GM21786 (cell line): Measurements from ENCODE around the gene EWSR1.
"Not testable (repeated sequence)": the region's sequence is repeated elsewhere in the genome, so short reads cannot be mapped to it uniquely, and the experiment has no call there.

Experiments used
- ATAC-seq: cut with Tn5 transposase; IDR thresholded peaks from one replicate; pipeline ENCODE4 v1.9.1; 2021; ENCODE audit not compliant: unreplicated experiment

EWSR1 gene

GRCh38 chr22:29334696-29335344 is 66.8 kb downstream of the EWSR1 start:
- no peak for ATAC-seq

- no peak for ATAC-seq
Measured at GRCh38 chr22:29335656-29336055, 67.6 kb downstream of the EWSR1 start.

GRCh38 chr22:29336751-29337490 is 68.9 kb downstream of the EWSR1 start:
- ATAC-seq: no peak

- no peak for ATAC-seq
Measured at GRCh38 chr22:29337631-29338284, 69.7 kb downstream of the EWSR1 start.

- ATAC-seq: no peak
Measured at GRCh38 chr22:29338398-29338797, 70.3 kb downstream of the EWSR1 start.

GRCh38 chr22:29339381-29340235 is 71.5 kb downstream of the EWSR1 start:
- ATAC-seq: no peak

GRCh38 chr22:29340566-29340965 is 72.5 kb downstream of the EWSR1 start:
- ATAC-seq: no peak

- no peak for ATAC-seq
Measured at GRCh38 chr22:29341056-29341848, 73.2 kb downstream of the EWSR1 start.

GRCh38 chr22:29341849-29342127 is 73.7 kb downstream of the EWSR1 start:
- no peak for ATAC-seq

GRCh38 chr22:29342177-29342576 is 74.1 kb downstream of the EWSR1 start:
- no peak for ATAC-seq

- ATAC-seq: no peak
Measured at GRCh38 chr22:29342577-29343312, 74.7 kb downstream of the EWSR1 start.

GRCh38 chr22:29343313-29343805 is 75.3 kb downstream of the EWSR1 start:
- no peak for ATAC-seq

- ATAC-seq: no peak
Measured at GRCh38 chr22:29344137-29344536, 76.1 kb downstream of the EWSR1 start.

- ATAC-seq: not testable (repeated sequence)
Measured at GRCh38 chr22:29344889-29345288, 76.8 kb downstream of the EWSR1 start.

- no peak for ATAC-seq
Measured at GRCh38 chr22:29345932-29346331, 77.9 kb downstream of the EWSR1 start.

GRCh38 chr22:29346659-29347058 is 78.6 kb downstream of the EWSR1 start:
- ATAC-seq: no peak

- no peak for ATAC-seq
Measured at GRCh38 chr22:29348041-29348440, 80.0 kb downstream of the EWSR1 start.

- no peak for ATAC-seq
Measured at GRCh38 chr22:29348956-29349355, 80.9 kb downstream of the EWSR1 start.
